ENCODE measurements around the gene TMEM161B.
"Not testable (repeated sequence)": the region's sequence is repeated elsewhere in the genome, so short reads cannot be mapped to it uniquely, and the experiment has no call there.

TMEM161B gene

GRCh38 chr5:88177486-88177885 lies 91.2 kb downstream of the TMEM161B start:
- not testable (repeated sequence) for DNase-seq

- no peak for DNase-seq
Measured at GRCh38 chr5:88172847-88173758, 95.5 kb downstream of the TMEM161B start.

DNA sequence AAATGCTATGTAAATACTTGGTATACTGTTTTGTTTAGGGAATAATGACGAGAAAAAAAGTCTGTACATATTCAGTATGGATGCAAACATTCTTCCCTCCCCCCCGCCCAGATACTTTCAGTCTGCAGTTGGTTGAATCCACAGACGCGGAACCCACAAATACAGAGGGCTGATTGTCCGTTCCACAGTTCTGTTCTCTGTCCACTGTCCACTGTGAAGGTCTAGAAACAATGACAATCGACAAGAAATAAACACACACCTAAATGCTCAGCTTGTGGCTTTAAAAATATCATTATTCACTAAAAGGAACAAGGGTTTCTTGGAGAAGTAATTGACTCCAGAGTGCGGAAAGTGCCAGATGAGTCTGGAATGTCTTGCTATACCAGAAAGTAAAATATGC lies 109.1 kb downstream of the TMEM161B start:
- peak in 5 of 14 donors; percentile 3 to 20 (median 9) for DNase-seq

GRCh38 chr5:88158056-88158455 lies 110.6 kb downstream of the TMEM161B start:
- DNase-seq: no peak

DNA sequence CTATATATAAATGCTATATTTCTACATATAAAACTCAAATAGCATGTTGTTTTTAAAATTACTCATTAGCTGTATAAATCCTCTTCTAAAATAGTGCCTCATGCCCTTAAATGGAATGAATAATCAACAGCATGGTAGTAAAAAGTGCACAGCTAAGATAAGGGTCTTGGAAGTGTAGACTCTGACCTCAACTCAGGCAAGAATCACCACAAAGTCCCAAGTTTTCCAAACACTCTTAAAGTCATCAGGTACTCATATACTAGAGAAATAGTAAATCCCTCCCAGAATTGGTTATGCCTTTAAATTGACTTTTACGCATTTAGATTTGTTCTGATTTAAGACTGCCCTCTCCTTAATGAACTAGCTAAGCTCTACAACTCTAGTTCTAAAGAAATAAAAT lies 113.8 kb downstream of the TMEM161B start:
- no peak for DNase-seq

GRCh38 chr5:88150747-88151146 lies 117.9 kb downstream of the TMEM161B start:
- DNase-seq: no peak

DNA sequence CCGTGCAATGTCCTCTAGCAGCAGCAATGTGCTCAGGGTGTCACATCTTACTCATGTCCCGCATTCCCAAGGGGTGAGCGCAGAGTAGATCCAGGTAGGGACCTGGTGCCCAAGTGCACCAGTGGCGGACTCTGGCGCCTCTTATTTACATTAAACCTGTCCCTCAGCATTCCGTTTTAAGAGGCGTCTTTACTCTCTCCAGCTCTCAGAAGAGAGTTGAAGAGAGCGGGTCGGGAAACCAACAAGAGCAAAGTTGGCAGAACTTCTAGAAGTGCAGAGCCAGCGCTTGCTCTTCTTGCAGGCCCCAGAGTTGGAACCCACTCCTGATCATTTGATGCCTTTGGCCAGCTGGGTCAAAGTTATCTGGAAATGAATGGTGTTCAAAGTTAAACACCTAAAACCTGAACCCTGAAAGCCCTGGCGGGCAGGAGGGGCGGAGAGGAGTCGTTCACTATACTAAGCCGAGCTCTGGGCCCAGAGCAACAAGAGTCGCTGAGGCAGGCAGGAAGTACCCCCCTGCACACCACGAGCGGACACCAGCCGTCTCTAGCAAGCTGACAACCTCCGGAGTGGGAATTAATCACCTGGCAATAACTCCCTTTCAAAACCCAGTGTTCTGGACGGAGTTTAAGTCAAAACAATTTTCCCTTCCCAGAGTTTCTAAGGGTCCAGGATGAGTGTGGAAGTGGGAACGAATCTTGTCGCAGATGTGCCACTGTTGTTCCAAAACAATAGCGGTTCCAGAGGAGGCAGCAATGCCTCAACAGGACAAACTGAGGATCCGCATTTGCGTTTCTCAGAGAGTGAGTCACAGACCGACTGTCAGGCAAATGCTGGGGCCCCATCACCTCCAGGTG lies 122.8 kb downstream of the TMEM161B start:
- peak in 11 of 14 donors; percentile 37 to 84 (median 62) for DNase-seq

DNA sequence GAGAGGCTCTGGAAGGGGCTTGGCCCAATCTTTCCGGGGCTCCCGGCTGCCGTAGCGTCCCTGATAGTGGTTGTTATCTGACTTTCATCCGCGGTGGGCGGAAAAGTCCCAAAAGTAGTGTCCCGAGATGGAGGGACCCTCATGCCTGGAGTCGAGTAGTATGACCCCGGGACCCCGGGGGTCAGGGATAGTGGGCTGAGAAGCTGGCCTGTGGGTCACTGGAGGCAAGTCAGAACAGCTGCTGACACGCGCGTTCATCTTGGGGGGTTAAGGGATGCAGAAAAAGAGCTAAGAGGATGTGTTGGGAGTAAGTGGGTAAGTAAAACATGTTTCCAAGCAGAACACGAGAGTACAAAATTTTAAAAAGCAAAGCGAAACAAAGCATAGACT lies 123.4 kb downstream of the TMEM161B start:
- DNase-seq: peak in 9 of 14 donors; percentile 21 to 84 (median 58)
